ENCODE results near the gene PLEKHM1.

The PLEKHM1 gene

DNA sequence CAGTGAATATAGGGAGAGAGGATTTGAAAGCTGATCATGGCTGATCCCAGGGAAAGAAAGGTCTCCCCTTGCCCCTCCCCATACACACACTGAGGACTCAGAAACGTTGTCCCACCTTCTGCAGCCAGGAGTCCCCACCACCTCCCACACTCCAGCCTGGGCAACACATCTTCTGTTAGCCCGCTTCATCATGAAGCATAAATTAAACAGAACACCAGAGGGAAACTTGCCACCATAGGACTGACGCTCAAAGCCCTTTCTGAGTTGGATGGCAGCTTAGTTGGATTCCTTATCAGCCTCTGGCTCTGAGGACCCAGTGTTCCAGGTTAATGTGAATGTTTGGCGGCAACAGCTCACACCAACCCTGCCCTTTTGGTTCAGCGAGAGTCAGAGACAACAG is 91.7 kb downstream of the PLEKHM1 start:
- DNase-seq (ENCODE audit: low read depth) = no peak
- no peak for TF ChIP-seq CTCF (IDR thresholded peaks at IDR 0.05; ENCODE audit: insufficient read depth, low read depth, low read length, missing control alignments)
- H3K4me3 ChIP-seq (ENCODE audit: low read length) = no peak overlapping the region

DNA sequence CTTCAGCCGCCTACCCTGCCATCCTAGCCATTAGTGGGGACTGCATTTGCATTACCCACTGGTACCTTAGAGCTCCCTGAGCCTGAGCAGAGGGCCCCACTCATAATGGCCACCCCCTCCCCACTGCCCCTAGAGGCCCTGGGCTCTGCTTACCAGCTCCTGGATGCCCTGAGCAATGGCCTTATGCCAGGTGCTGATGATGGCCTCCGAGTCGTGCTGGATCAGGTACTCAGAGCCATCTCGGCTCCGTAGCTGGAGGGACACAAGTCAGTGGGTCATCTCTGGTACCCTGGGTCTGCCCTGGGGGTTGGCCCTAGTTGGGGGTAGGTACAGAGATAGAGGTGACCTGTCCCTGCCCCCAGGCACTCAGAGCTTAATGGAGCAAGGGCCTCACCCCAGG is 92.7 kb downstream of the PLEKHM1 start:
- no peak for DNase-seq (ENCODE audit: low read depth)
- TF ChIP-seq CTCF (IDR thresholded peaks at IDR 0.05; ENCODE audit: insufficient read depth, low read depth, low read length, missing control alignments) = no peak
- no peak overlapping the region for H3K4me3 ChIP-seq (ENCODE audit: low read length)

DNA sequence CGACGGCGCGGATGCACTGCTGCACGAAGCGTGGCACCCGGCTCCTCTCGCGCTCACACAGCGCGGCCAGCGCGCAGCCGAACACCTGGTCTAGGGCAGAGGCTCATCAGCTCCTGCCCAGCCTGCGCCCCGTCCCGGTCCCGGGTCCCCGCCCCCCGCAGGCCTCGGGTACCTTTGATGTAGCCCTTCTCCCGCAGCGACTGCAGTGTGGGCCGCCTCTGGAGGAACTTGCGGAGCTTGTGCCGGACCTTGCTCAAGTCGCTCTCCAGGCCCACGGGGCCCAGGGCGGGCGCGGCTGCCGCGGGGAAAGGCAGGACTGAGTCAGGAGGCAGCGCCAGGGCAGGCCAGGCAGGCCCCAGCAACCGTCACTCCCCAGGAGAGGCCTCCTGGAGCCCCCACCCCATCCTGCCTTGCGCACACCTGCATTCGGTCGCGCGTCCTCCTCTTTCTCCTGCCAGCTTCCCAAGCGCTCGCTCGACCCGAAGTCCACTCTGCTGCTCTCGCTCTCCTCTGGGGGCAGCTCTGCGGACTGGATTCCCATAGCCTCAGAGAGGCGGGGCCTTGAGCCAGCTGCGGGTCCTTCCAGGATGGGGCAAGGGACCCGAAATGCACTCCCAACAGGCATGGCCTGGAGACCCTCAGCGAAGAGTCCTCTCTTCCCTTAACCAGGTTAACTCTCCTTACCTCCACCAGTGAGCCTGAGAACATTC is 93.9 kb downstream of the PLEKHM1 start:
- no peak for TF ChIP-seq CTCF (IDR thresholded peaks at IDR 0.05; ENCODE audit: insufficient read depth, low read depth, low read length, missing control alignments)
- DNase-seq (ENCODE audit: low read depth) = no peak
- no peak overlapping the region for H3K4me3 ChIP-seq (ENCODE audit: low read length)

GRCh38 chr17:45395569-45396415 is 94.7 kb downstream of the PLEKHM1 start:
- no peak for TF ChIP-seq CTCF (IDR thresholded peaks at IDR 0.05; ENCODE audit: insufficient read depth, low read depth, low read length, missing control alignments)
- DNase-seq (ENCODE audit: low read depth) = no peak
- no peak overlapping the region for H3K4me3 ChIP-seq (ENCODE audit: low read length)

DNA sequence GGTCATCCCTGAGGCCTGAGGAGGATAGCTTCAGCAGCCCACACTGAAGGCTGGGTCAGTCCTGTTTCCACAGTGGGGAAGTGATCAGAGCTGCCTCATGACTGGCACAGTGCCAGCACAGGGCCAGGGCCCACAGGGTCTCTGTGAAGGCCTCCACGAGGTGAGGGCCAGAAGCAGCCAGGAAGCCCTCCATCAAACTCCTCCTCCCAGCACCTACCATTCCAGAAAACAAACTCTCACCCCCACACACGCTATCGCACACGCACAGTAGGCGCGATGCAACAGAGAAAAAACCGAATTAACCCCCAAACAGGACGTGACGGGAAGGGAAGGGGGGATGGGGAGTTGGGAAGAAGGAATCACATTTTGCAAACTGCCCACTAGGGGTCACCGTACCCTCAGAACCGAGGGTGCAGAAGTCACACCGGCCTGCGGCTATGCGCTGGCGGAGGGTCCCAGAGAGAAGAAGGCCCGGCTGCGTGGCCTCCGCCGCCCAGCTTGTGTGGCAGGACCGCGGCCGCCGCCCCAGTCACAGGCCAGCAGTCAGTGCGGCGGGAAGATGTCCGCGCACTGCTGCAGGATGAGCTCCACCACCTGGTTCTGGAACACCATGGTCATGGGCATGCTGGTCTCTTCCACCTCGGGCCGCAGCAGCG is 95.5 kb downstream of the PLEKHM1 start:
- no peak overlapping the region for H3K4me3 ChIP-seq (ENCODE audit: low read length)
- TF ChIP-seq CTCF (IDR thresholded peaks at IDR 0.05; ENCODE audit: insufficient read depth, low read depth, low read length, missing control alignments) = peak; percentile 70
- DNase-seq (ENCODE audit: low read depth) = peak; percentile 67

DNA sequence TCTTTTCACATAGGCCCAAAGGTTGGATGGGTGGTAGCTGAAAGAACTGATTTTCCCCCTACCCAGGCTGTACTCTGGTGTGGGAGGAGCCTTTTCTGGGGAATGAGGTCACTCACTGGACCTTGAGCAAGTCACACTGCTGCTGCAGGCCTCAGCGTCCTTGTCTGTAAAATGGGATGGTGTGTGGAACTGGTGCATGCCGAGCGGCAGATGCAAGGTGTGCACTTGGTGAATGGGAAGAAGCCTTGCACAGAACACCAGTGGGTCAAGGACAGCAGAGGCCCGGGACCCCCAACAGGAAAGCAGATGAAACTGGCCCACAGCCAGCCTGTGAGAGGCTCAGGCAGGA is 96.0 kb downstream of the PLEKHM1 start:
- TF ChIP-seq CTCF (IDR thresholded peaks at IDR 0.05; ENCODE audit: insufficient read depth, low read depth, low read length, missing control alignments) = no peak
- DNase-seq (ENCODE audit: low read depth) = no peak
- no peak overlapping the region for H3K4me3 ChIP-seq (ENCODE audit: low read length)
